Loucy (cell line): Measurements from ENCODE around the gene NOS3.

ENCODE experiments used
- H2AFZ ChIP-seq: fragments of 200-600 bp; sonication (generic); 2 replicates; pipeline ENCODE4 v1.6.0; 2016; ENCODE audit warnings: antibody characterized with exemption, mild to moderate bottlenecking, low read length, moderate library complexity
- H3F3A ChIP-seq: fragments of 200-600 bp; 2 replicates; pipeline ENCODE4 v1.6.0; 2016; ENCODE audit warnings: antibody characterized with exemption, low read depth, mild to moderate bottlenecking
- H3K27me3 ChIP-seq: fragments of 200-600 bp; sonication (generic); 2 replicates; pipeline ENCODE4 v1.6.1; 2014; ENCODE audit warnings: low read length, mild to moderate bottlenecking; ENCODE audit not compliant: insufficient read depth, poor library complexity, severe bottlenecking
- H3K36me3 ChIP-seq: fragments of 200-600 bp; sonication (generic); 2 replicates; pipeline ENCODE4 v1.6.1; 2016; ENCODE audit warnings: low read length; ENCODE audit not compliant: insufficient read depth
- H3K4me1 ChIP-seq: fragments of 200-600 bp; sonication (generic); 2 replicates; pipeline ENCODE4 v1.5.1; 2014; ENCODE audit warnings: low read length, mild to moderate bottlenecking; ENCODE audit not compliant: insufficient read depth, poor library complexity, severe bottlenecking
- H3K4me2 ChIP-seq: fragments of 200-600 bp; sonication (generic); 2 replicates; pipeline ENCODE4 v1.6.0; 2014; ENCODE audit warnings: antibody characterized with exemption, low read length, low read depth, mild to moderate bottlenecking; ENCODE audit not compliant: poor library complexity, severe bottlenecking
- H3K4me3 ChIP-seq: fragments of 200-600 bp; sonication (generic); 2 replicates; pipeline ENCODE4 v1.5.1; 2014; ENCODE audit warnings: low read length, mild to moderate bottlenecking, mixed read lengths; ENCODE audit not compliant: poor library complexity, severe bottlenecking
- H3K79me2 ChIP-seq: fragments of 200-600 bp; sonication (generic); 2 replicates; pipeline ENCODE4 v1.6.1; 2014; ENCODE audit warnings: low read length; ENCODE audit not compliant: insufficient read depth
- H3K9ac ChIP-seq: fragments of 200-600 bp; sonication (generic); 2 replicates; pipeline ENCODE4 v1.6.0; 2014; ENCODE audit warnings: mild to moderate bottlenecking, low read depth, low read length, moderate library complexity; ENCODE audit not compliant: poor library complexity, severe bottlenecking
- H3K9me2 ChIP-seq: fragments of 200-600 bp; sonication (generic); replicated peaks from 2 replicates; pipeline ENCODE4 v1.6.1; 2016; ENCODE audit warnings: low read depth, low read length, mixed read lengths
- H3K9me3 ChIP-seq: fragments of 200-600 bp; sonication (generic); 2 replicates; pipeline ENCODE4 v1.6.1; 2014; ENCODE audit warnings: mild to moderate bottlenecking, antibody characterized with exemption, low read length, low read depth; ENCODE audit not compliant: insufficient read depth
- H4K20me1 ChIP-seq: fragments of 200-600 bp; sonication (generic); 2 replicates; pipeline ENCODE4 v1.6.0; 2014; ENCODE audit warnings: antibody characterized with exemption, low read length, mild to moderate bottlenecking; ENCODE audit not compliant: insufficient read depth, poor library complexity, severe bottlenecking
- CTCF ChIP-seq: fragments of 200-600 bp; sonication (generic); conservative IDR thresholded peaks from 2 replicates; pipeline ENCODE4 v1.5.1; 2014; ENCODE audit warnings: mild to moderate bottlenecking, antibody characterized with exemption, low read length
- EZH2phosphoT487 ChIP-seq: fragments of 200-600 bp; IDR thresholded peaks from 2 replicates; pipeline ENCODE4 v1.6.1; 2018; ENCODE audit warnings: antibody characterized with exemption, mild to moderate bottlenecking, moderate library complexity, borderline replicate concordance

Gene NOS3

GRCh38 chr7:151020231-151020630 lies 29.4 kb downstream of the NOS3 start:
- Histone ChIP-seq H3K4me1 (peaks cover 15% of the 10 kb centered on the region), H3K9me2 (no peaks in the 10 kb centered on the region), H3K79me2 (no peaks in the 10 kb centered on the region), H3K4me3 (no peak overlapping the region), H3K4me2 (no peak overlapping the region), H3K27me3 (no peaks in the 10 kb centered on the region), H4K20me1 (no peaks in the 10 kb centered on the region), H3K9me3 (no peaks in the 10 kb centered on the region), H2AFZ (no peak overlapping the region), H3F3A (no peaks in the 10 kb centered on the region), H3K36me3 (no peaks in the 10 kb centered on the region), H3K9ac (no peak overlapping the region)
- TF ChIP-seq EZH2phosphoT487 (no peak), CTCF (no peak)

DNA sequence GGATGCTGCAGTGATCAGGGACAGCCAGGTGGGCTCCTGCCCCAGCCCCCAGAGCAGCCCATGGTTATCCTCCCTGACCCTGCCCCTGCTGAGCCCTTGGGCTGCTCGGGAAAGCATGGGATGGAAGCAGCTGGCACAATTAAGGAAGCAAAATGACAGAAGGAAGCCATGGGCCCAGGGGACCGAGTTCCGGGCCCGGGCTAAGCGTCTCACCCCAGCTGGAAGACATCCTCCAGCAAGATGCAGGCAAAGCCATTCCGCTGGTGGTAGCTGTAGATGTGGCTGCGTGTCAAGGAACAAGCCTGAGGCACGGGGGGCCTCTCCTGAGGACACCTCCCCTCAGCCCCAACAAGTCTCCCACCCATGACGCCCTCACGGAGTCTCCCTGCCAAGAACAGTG lies 32.4 kb downstream of the NOS3 start:
- Histone ChIP-seq H3K4me2 (no peak overlapping the region), H3K27me3 (no peaks in the 10 kb centered on the region)

DNA sequence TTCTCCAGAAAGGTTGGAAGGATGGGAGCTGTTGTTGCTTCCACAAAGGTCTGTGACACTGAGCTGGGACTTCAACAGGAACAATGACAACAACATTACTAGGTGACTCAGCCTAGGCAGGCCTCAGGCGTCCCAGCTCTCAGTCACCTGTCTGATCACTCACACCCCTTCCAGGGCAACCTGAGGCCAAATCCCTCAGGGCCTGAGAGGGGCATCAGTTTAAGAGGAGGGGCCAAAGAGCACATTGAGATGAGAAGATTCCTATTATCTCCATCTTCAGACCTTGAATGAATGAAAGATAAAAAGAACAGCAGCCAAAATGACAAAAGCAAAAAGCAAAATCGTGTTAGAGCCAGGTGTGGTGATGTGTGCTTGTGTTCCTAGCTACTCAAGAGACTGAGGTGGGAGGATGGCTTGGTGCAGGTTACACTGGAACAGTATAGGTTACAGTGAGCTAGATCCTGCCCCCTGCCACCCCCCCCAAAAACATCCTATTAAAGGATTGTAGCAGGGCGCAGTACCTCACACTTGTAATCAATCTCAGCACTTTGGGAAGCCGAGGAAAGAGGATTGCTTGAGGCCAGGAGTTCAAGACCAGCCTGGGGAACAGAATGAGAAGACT lies 33.7 kb downstream of the NOS3 start, which contains the start of gene ATG9B:
Gene ATG9B (minus strand): TSS at position 60 of the 622 bp plus-strand sequence. CDS start 71 bp downstream, outside the sequence.
- Histone ChIP-seq H3K9me3 (no peaks in the 10 kb centered on the region), H3K36me3 (no peaks in the 10 kb centered on the region), H3K4me2 (no peak within 1 kb of the TSS), H3K9ac (no peak within 1 kb of the TSS), H4K20me1 (no peaks in the 10 kb centered on the region), H3K4me1 (peaks cover 7% of the 10 kb centered on the region), H3F3A (no peaks in the 10 kb centered on the region), H3K79me2 (peaks cover 6% of the 10 kb centered on the region; the same call in 1 of the 2 replicates), H3K4me3 (no peak within 1 kb of the TSS), H3K27me3 (no peaks in the 10 kb centered on the region), H3K9me2 (no peaks in the 10 kb centered on the region), H2AFZ (no peak within 1 kb of the TSS)
- no peak for TF ChIP-seq EZH2phosphoT487
- no peak for TF ChIP-seq CTCF

More for the DNA sequence above, 32.4 kb downstream of the NOS3 start:
- no peaks in the 10 kb centered on the region for H4K20me1 ChIP-seq
- no peak overlapping the region for H3K9ac ChIP-seq
- H3K36me3 ChIP-seq: no peaks in the 10 kb centered on the region
- H3F3A ChIP-seq: no peaks in the 10 kb centered on the region
- no peak overlapping the region for H2AFZ ChIP-seq
- peaks cover 3% of the 10 kb centered on the region for H3K4me1 ChIP-seq
- no peak overlapping the region for H3K4me3 ChIP-seq
- H3K9me3 ChIP-seq: no peaks in the 10 kb centered on the region
- no peaks in the 10 kb centered on the region for H3K79me2 ChIP-seq
- TF ChIP-seq CTCF (no peak), EZH2phosphoT487 (no peak)
- H3K9me2 ChIP-seq: no peaks in the 10 kb centered on the region
